LNCaP clone FGC (cell line): ENCODE data around the gene FOSL2.

Experiments used
- DNase-seq: peaks from one replicate; pipeline ENCODE4 v3.0.0-alpha.2; 2011; ENCODE audit warnings: low read depth
- H3K4me3 ChIP-seq: 2 replicates; pipeline ENCODE4 v1.5.1; 2011; ENCODE audit warnings: mild to moderate bottlenecking, low read depth, low read length, control low read depth
- CTCF ChIP-seq: IDR thresholded peaks from 2 replicates; pipeline ENCODE4 v1.5.1; 2012; ENCODE audit warnings: mild to moderate bottlenecking; ENCODE audit not compliant: control insufficient read depth, insufficient read depth; ENCODE audit errors: extremely low read depth

The FOSL2 gene

GRCh38 chr2:28351621-28352020 lies 41.0 kb upstream of the FOSL2 start:
- no peak overlapping the region for H3K4me3 ChIP-seq
- no peak for TF ChIP-seq CTCF
- no peak for DNase-seq

GRCh38 chr2:28352104-28352503 lies 40.6 kb upstream of the FOSL2 start:
- DNase-seq, result no peak
- no peak for TF ChIP-seq CTCF
- H3K4me3 ChIP-seq, result no peak overlapping the region

GRCh38 chr2:28352610-28353195 lies 40.0 kb upstream of the FOSL2 start:
- no peak for TF ChIP-seq CTCF
- DNase-seq, result no peak
- no peak overlapping the region for H3K4me3 ChIP-seq

GRCh38 chr2:28354920-28355520 lies 37.6 kb upstream of the FOSL2 start:
- no peak for DNase-seq
- no peak overlapping the region for H3K4me3 ChIP-seq
- TF ChIP-seq CTCF, result no peak

- no peak for TF ChIP-seq CTCF
- no peak for DNase-seq
Observed at GRCh38 chr2:28355521-28356094, 37.0 kb upstream of the FOSL2 start.

GRCh38 chr2:28356095-28356911 lies 36.4 kb upstream of the FOSL2 start:
- H3K4me3 ChIP-seq, result no peak overlapping the region
- TF ChIP-seq CTCF, result no peak
- peak; percentile 51 for DNase-seq

More at GRCh38 chr2:28355521-28356094, 37.0 kb upstream of the FOSL2 start:
- H3K4me3 ChIP-seq, result no peak overlapping the region
